Parathyroid adenoma (tissue), 2 donors: ENCODE results near the gene KRTAP5-7.
"Not testable (repeated sequence)": the region's sequence is repeated elsewhere in the genome, so short reads cannot be mapped to it uniquely, and the experiment has no call there.

Experiments used
- H2AFZ ChIP-seq: fragments of 300-600 bp; sonication (generic); one replicate; pipeline ENCODE4 v1.7.0; 2017; ENCODE audit warnings: antibody characterized with exemption, mild to moderate bottlenecking
- H3K27ac ChIP-seq: fragments of 300-600 bp; sonication (generic); one replicate; pipeline ENCODE4 v1.7.0; 2017
- H3K27me3 ChIP-seq: fragments of 300-600 bp; sonication (generic); one replicate; pipeline ENCODE4 v1.7.0; 2017; ENCODE audit warnings: low read length; ENCODE audit not compliant: control insufficient read depth, insufficient read depth
- H3K36me3 ChIP-seq: fragments of 300-600 bp; sonication (generic); one replicate; pipeline ENCODE4 v1.7.0; 2017; ENCODE audit warnings: low read length; ENCODE audit not compliant: control insufficient read depth, insufficient read depth
- H3K4me1 ChIP-seq: fragments of 300-600 bp; sonication (generic); one replicate; pipeline ENCODE4 v1.7.0; 2017; ENCODE audit warnings: control low read depth
- H3K4me2 ChIP-seq: fragments of 300-600 bp; sonication (generic); one replicate; pipeline ENCODE4 v1.7.0; 2017; ENCODE audit warnings: low read length
- H3K4me3 ChIP-seq: fragments of 300-600 bp; sonication (generic); one replicate; pipeline ENCODE4 v1.7.0; 2017; ENCODE audit warnings: low read depth, low read length
- H3K79me2 ChIP-seq: fragments of 300-600 bp; sonication (generic); one replicate; pipeline ENCODE4 v1.7.0; 2017; ENCODE audit warnings: control low read depth
- H3K9ac ChIP-seq: fragments of 300-600 bp; sonication (generic); one replicate; pipeline ENCODE4 v1.7.0; 2017; ENCODE audit warnings: mild to moderate bottlenecking
- H3K9me3 ChIP-seq: fragments of 300-600 bp; sonication (generic); one replicate; pipeline ENCODE4 v1.7.0; 2017; ENCODE audit warnings: low read length; ENCODE audit not compliant: control insufficient read depth
- TF ChIP-seq, protein P1 (sequence below): fragments of 300-600 bp; sonication (generic); IDR thresholded peaks from one replicate; pipeline ENCODE4 v1.7.0; 2017; ENCODE audit warnings: antibody characterized with exemption, mild to moderate bottlenecking
- donor health status: primary hyperparathyroidism.

Gene KRTAP5-7

DNA sequence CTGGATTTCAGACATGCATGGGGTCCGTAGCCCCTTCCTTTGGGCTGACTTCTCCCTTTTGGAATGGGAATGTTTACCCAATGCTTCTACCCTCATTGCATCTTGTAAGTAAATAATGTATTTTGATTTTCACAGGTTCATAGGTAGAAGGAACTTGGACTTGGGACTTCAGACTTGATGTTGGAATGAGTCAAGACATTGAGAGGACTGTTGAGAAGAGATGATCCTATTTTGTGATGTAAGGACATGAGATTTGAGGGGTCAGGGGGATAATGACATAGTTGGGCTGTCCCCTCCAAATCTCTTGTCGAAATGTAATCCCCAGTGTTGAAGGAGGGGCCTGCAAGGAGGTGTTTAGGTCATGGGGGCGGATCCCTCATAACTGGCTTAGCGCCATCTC, 37.4 kb downstream of the KRTAP5-7 start:
- Histone ChIP-seq H3K4me2 (no peak overlapping the region), H3K36me3 (no peaks in the 10 kb centered on the region), H3K4me1 (no peaks in the 10 kb centered on the region), H3K9me3 (no peaks in the 10 kb centered on the region), H2AFZ (no peak overlapping the region), H3K79me2 (no peaks in the 10 kb centered on the region), H3K27me3 (no peaks in the 10 kb centered on the region), H3K4me3 (no peak overlapping the region), H3K9ac (no peak overlapping the region), H3K27ac (no peak overlapping the region)
- TF ChIP-seq, protein P1, sequence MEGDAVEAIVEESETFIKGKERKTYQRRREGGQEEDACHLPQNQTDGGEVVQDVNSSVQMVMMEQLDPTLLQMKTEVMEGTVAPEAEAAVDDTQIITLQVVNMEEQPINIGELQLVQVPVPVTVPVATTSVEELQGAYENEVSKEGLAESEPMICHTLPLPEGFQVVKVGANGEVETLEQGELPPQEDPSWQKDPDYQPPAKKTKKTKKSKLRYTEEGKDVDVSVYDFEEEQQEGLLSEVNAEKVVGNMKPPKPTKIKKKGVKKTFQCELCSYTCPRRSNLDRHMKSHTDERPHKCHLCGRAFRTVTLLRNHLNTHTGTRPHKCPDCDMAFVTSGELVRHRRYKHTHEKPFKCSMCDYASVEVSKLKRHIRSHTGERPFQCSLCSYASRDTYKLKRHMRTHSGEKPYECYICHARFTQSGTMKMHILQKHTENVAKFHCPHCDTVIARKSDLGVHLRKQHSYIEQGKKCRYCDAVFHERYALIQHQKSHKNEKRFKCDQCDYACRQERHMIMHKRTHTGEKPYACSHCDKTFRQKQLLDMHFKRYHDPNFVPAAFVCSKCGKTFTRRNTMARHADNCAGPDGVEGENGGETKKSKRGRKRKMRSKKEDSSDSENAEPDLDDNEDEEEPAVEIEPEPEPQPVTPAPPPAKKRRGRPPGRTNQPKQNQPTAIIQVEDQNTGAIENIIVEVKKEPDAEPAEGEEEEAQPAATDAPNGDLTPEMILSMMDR, result no peak

- H3K79me2 ChIP-seq, result no peaks in the 10 kb centered on the region
- H3K27me3 ChIP-seq, result no peaks in the 10 kb centered on the region
- H3K36me3 ChIP-seq, result no peaks in the 10 kb centered on the region
- no peak within 1 kb of the TSS for H3K4me2 ChIP-seq
- TF ChIP-seq, protein P1, result no peak
- H3K4me1 ChIP-seq, result no peaks in the 10 kb centered on the region
- peak within 1 kb of the TSS; percentile 38 for H2AFZ ChIP-seq
- H3K27ac ChIP-seq, result peak within 1 kb of the TSS; percentile 2
- H3K4me3 ChIP-seq, result no peak within 1 kb of the TSS
- H3K9me3 ChIP-seq, result no peaks in the 10 kb centered on the region
- no peak within 1 kb of the TSS for H3K9ac ChIP-seq
These were observed 38.2 kb downstream of the KRTAP5-7 start, which contains the start of gene KRTAP5-10 for GRCh38 chr11:71565263-71565662. Gene KRTAP5-10, plus strand, starts transcription at chr11:71565563. Its CDS starts 25 bp downstream, at chr11:71565588.

- Histone ChIP-seq H3K36me3 (no peaks in the 10 kb centered on the region), H3K4me3 (no peak overlapping the region), H2AFZ (peak overlapping the region; percentile 38), H3K27me3 (no peaks in the 10 kb centered on the region), H3K9me3 (no peaks in the 10 kb centered on the region), H3K4me1 (no peaks in the 10 kb centered on the region), H3K79me2 (no peaks in the 10 kb centered on the region), H3K4me2 (no peak overlapping the region), H3K27ac (peak overlapping the region; percentile 2), H3K9ac (no peak overlapping the region)
- TF ChIP-seq, protein P1, result no peak
These were observed 39.1 kb downstream of the KRTAP5-7 start for GRCh38 chr11:71566081-71566620.

- not testable (repeated sequence) for H3K79me2 ChIP-seq, H3K4me2 ChIP-seq, H3K4me3 ChIP-seq, H3K36me3 ChIP-seq, H2AFZ ChIP-seq, H3K4me1 ChIP-seq, H3K27me3 ChIP-seq, H3K9me3 ChIP-seq, H3K9ac ChIP-seq
- H3K27ac ChIP-seq, result peak overlapping the region; percentile 2
These were observed 39.8 kb downstream of the KRTAP5-7 start for GRCh38 chr11:71566626-71567599.

GRCh38 chr11:71567633-71568032, 40.6 kb downstream of the KRTAP5-7 start:
- not testable (repeated sequence) for H3K9me3 ChIP-seq, H3K4me2 ChIP-seq, H3K4me1 ChIP-seq, H3K27me3 ChIP-seq, H3K27ac ChIP-seq, H3K9ac ChIP-seq, H3K36me3 ChIP-seq, H3K79me2 ChIP-seq, H3K4me3 ChIP-seq, H2AFZ ChIP-seq
